Right hindlimb (tissue), 1 donor: ENCODE measurements around the gene ICAM1.
"Not testable (repeated sequence)": the region's sequence is repeated elsewhere in the genome, so short reads cannot be mapped to it uniquely, and the experiment has no call there.

Source experiments
- DNase-seq: peaks from one replicate; pipeline ENCODE4 v3.0.0-alpha.2; 2018

Gene ICAM1

DNA sequence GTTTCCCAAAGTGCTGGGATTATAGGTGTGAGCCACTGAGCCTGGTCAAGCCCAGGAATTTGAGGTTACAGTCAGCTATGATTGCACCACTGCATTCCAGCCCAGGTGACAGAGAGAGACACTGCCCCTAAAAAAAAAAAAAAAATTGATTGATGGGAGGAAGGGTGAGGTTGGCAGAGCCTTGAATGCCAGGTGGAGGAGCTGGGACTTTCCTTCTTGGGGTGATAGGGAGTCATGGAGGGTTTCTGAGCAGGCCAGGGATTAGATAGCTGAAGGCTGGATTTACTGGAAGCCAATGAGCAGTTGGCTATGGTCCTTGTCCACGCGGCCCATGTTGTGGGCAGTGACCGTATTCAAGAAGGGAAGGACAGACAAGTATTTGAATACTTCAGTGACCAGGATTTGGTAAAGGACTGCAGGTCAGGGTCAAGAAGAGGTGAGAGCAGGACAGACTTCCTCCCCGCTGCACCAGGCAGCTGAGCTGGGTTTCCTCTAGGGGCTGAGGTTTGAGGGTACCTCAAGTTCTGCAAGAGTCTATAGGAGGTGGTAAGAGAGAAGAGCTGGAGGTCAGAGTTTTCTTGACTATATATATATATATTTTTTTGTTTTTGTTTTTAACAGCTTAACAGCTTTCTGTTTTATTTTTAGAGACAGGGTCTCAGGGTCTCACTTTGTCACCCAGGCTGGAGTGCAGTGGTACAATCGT is 9.0 kb downstream of the ICAM1 start:
- DNase-seq: no peak

GRCh38 chr19:10282043-10282442 is 11.1 kb downstream of the ICAM1 start:
- not testable (repeated sequence) for DNase-seq

GRCh38 chr19:10283301-10284064 is 12.6 kb downstream of the ICAM1 start:
- no peak for DNase-seq

DNA sequence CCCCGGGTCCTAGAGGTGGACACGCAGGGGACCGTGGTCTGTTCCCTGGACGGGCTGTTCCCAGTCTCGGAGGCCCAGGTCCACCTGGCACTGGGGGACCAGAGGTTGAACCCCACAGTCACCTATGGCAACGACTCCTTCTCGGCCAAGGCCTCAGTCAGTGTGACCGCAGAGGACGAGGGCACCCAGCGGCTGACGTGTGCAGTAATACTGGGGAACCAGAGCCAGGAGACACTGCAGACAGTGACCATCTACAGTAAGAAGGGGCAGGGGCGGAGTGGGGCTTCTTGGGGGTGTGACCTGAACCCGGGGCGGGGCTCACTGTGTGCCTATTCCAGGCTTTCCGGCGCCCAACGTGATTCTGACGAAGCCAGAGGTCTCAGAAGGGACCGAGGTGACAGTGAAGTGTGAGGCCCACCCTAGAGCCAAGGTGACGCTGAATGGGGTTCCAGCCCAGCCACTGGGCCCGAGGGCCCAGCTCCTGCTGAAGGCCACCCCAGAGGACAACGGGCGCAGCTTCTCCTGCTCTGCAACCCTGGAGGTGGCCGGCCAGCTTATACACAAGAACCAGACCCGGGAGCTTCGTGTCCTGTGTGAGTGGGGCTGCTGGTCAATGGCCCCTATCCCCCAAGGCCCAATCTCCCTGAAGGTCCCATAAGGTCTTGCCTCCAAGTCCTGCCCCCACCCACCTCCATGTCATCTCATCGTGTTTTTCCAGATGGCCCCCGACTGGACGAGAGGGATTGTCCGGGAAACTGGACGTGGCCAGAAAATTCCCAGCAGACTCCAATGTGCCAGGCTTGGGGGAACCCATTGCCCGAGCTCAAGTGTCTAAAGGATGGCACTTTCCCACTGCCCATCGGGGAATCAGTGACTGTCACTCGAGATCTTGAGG is 13.4 kb downstream of the ICAM1 start:
- DNase-seq: no peak

DNA sequence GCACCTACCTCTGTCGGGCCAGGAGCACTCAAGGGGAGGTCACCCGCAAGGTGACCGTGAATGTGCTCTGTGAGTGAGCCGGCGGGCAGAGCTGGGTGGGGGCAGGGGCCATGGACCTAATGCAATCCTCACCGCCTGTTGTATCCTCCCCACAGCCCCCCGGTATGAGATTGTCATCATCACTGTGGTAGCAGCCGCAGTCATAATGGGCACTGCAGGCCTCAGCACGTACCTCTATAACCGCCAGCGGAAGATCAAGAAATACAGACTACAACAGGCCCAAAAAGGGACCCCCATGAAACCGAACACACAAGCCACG is 14.0 kb downstream of the ICAM1 start:
- no peak for DNase-seq

DNA sequence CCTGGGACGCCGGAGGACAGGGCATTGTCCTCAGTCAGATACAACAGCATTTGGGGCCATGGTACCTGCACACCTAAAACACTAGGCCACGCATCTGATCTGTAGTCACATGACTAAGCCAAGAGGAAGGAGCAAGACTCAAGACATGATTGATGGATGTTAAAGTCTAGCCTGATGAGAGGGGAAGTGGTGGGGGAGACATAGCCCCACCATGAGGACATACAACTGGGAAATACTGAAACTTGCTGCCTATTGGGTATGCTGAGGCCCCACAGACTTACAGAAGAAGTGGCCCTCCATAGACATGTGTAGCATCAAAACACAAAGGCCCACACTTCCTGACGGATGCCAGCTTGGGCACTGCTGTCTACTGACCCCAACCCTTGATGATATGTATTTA is 14.5 kb downstream of the ICAM1 start:
- DNase-seq: no peak

GRCh38 chr19:10286803-10287737 is 16.1 kb downstream of the ICAM1 start, which contains the start of gene ICAM4:
Gene ICAM4 (plus strand): TSS chr19:10286955. CDS start chr19:10287013, 58 bp downstream.
- peak; percentile 56 for DNase-seq

DNA sequence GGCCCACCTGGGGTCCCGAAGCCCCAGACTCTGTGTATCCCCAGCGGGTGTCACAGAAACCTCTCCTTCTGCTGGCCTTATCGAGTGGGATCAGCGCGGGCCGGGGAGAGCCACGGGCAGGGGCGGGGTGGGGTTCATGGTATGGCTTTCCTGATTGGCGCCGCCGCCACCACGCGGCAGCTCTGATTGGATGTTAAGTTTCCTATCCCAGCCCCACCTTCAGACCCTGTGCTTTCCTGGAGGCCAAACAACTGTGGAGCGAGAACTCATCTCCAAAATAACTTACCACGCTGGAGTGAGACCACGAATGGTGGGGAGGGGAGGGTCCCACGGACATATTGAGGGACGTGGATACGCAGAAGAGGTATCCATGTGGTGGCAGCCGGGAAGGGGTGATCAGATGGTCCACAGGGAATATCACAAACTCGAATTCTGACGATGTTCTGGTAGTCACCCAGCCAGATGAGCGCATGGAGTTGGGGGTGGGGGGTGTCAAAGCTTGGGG is 17.8 kb downstream of the ICAM1 start:
- peak; percentile 55 for DNase-seq

DNA sequence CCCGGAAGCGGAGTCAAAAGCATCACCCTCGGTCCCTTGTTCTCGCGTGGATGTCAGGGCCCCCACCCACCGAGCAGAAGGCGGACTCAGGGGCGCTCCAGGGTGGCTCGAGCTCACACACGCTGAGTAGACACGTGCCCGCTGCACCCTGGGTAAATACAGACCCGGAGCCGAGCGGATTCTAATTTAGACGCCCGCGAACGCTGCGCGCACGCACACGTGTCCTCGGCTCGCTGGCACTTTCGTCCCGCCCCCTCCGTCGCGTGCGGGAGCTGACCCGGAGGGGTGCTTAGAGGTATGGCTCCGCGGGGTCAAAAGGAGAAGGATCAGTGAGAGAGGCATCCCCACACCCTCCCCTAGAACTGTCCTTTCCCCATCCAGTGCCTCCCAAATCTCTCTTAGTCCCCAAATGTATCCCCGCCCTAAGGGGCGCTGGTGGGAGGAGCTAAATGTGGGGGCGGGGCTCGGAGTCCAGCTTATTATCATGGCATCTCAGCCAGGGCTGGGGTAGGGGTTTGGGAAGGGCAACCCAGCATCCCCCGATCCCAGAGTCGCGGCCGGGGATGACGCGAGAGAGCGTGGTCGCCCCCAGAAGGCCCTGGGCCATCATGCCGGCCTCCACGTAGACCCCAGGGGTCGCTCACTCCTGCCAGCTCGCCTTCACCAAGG is 18.4 kb downstream of the ICAM1 start:
- DNase-seq: peak; percentile 41

GRCh38 chr19:10289836-10290356 is 19.0 kb downstream of the ICAM1 start, which contains the start of gene ICAM5:
Gene ICAM5 (plus strand): TSS chr19:10289952. CDS start chr19:10290044, 92 bp downstream.
- DNase-seq: no peak

DNA sequence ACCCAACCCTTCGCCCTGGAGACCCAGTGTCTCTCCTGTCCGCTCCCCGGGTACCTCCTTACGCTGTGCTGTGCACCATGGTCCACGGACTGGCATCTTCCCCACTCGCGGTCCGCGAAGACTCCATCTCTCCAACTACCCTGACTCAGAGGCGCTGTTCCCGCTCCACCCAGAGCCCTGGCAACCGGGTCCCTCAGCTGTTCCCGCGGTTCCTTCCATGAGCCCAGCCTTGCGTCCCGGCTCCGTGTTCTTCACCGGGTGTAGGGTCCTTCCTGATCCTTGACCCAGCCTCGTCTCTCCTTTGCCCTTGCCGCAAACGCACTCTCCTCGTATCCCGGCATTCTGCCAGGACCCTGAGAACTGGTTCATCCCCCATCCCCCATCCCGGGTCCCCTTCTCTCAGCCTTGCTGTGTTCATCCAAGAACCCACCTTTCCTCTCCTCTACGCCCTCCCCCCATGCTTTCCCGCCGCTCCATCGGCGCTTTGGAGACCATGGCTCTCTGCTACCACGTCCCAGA is 19.5 kb downstream of the ICAM1 start:
- no peak for DNase-seq

DNA sequence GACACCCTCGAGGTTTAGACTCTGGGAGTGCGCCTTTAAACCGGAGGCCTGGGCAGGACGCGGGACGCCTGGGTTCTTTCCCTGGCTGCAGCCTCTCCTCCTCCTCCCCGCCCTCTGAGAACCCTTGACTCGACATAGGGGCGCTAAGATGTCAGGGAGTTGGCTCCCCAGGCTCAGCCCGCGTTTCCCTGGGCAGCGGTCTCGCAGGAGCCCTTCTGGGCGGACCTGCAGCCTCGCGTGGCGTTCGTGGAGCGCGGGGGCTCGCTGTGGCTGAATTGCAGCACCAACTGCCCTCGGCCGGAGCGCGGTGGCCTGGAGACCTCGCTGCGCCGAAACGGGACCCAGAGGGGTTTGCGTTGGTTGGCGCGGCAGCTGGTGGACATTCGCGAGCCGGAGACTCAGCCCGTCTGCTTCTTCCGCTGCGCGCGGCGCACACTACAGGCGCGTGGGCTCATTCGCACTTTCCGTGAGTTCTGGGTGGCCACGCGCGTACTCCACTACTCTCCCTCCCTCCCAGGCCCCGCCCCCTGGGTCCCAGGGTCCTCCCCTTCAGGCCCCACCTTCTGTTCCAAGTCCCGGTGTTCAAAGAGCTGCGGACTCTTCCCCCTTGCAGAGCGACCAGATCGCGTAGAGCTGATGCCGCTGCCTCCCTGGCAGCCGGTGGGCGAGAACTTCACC is 20.1 kb downstream of the ICAM1 start:
- DNase-seq: peak; percentile 41

DNA sequence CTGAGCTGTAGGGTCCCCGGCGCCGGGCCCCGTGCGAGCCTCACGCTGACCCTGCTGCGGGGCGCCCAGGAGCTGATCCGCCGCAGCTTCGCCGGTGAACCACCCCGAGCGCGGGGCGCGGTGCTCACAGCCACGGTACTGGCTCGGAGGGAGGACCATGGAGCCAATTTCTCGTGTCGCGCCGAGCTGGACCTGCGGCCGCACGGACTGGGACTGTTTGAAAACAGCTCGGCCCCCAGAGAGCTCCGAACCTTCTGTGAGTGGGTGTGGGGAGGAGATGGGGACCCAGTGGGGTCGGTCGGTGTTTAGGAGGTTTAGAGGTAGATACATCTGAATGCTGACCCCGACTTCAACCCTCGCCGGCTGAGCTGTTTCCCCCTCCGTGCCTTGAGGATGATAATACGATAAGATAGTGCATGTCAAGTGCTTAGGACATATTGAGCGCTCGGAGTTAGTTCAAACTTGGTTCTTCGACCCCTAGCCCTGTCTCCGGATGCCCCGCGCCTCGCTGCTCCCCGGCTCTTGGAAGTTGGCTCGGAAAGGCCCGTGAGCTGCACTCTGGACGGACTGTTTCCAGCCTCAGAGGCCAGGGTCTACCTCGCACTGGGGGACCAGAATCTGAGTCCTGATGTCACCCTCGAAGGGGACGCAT is 20.8 kb downstream of the ICAM1 start:
- no peak for DNase-seq

- DNase-seq: peak; percentile 49
Observed at GRCh38 chr19:10292206-10292788, 21.4 kb downstream of the ICAM1 start.

- DNase-seq: no peak
Observed at GRCh38 chr19:10292789-10293636, 22.1 kb downstream of the ICAM1 start.

GRCh38 chr19:10293637-10294367 is 22.9 kb downstream of the ICAM1 start:
- DNase-seq: no peak

DNA sequence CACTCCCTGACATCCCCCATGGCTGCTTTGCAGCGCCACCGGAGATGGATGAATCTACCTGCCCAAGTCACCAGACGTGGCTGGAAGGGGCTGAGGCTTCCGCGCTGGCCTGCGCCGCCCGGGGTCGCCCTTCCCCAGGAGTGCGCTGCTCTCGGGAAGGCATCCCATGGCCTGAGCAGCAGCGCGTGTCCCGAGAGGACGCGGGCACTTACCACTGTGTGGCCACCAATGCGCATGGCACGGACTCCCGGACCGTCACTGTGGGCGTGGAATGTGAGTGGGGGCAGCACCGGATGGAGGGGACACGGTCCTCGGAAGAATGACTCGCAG is 23.4 kb downstream of the ICAM1 start:
- no peak for DNase-seq
